ENCODE data around the gene PBLD. TPM values are rescaled to one million over a fixed set of nuclear protein-coding genes. Genes with fewer than 3 reads are reported as not detected.

PBLD gene
- total RNA-seq = 1 to 10 TPM; 1.7 to 6.9 (median 3.5) TPM
- polyA plus RNA-seq = 1 to 10 TPM in 2 of 3 donors, under 1 TPM in 1; 0.96 to 1.2 (median 1.2) TPM
- long read RNA-seq, donor 1 = 0 reads
- long read RNA-seq, donor 2 = 0 reads

- peaks cover 26 to 81% (median 63%) of the 10 kb centered on the region in 6 donors for H3K4me1 ChIP-seq
- intact Hi-C loops (cut with DNase I; ENCODE audit: low total_unique reads) = no loop called here
- 0% methylated on average over 45 to 51 of the region's 51 CpGs for WGBS, 5 donors
Measured at GRCh38 chr10:68332259-68333057, at the start of gene PBLD. Gene PBLD (minus strand): TSS chr10:68332928. CDS start chr10:68306844, 26,084 bp downstream.

GRCh38 chr10:68371604-68372003 lies 38.9 kb upstream of the PBLD start:
- Histone ChIP-seq H3K27ac (no peak overlapping the region), H3K36me3 (peaks cover 5 to 99% (median 48%) of the 10 kb centered on the region in 6 donors), H3K9me3 (peaks cover 4 to 34% (median 24%) of the 10 kb centered on the region in 8 donors), H3K4me3 (no peak overlapping the region), H3K27me3 (replicated peaks in 1 of 7) (no peaks in the 10 kb centered on the region), H3K4me1 (no peaks in the 10 kb centered on the region)
- WGBS, 5 donors = 95 to 100% (median 100%) methylated on average over 1 of the region's 1 CpG
- DNase-seq = no peak
- TF ChIP-seq POLR2A (IDR thresholded peaks at IDR 0.05) = no peak
- TF ChIP-seq POLR2AphosphoS5 (IDR thresholded peaks at IDR 0.05) = no peak
- TF ChIP-seq CTCF (IDR thresholded peaks at IDR 0.05 in 8 of 11, conservative IDR thresholded peaks at IDR 0.05 in 3 of 11) = no peak
- intact Hi-C loops (cut with DNase I; ENCODE audit: low total_unique reads) = no loop called here

More at GRCh38 chr10:68332259-68333057, at the start of gene PBLD:
- Histone ChIP-seq H3K4me3 (peak within 1 kb of the TSS; percentile 74 to 92 (median 81)), H3K36me3 (peaks cover 0 to 6% (median 0%) of the 10 kb centered on the region in 6 donors), H3K27me3 (replicated peaks in 1 of 7) (no peaks in the 10 kb centered on the region), H3K27ac (peak within 1 kb of the TSS; percentile 99 to 100 (median 99)), H3K9me3 (no peaks in the 10 kb centered on the region)
- peak; percentile 91 for DNase-seq
- TF ChIP-seq POLR2A (IDR thresholded peaks at IDR 0.05) = peak in 2 of 3 donors; percentile 46 to 59
- peak in 9 of 11 experiments; percentile 15 to 59 (median 43) for TF ChIP-seq CTCF (IDR thresholded peaks at IDR 0.05 in 8 of 11, conservative IDR thresholded peaks at IDR 0.05 in 3 of 11)
- TF ChIP-seq POLR2AphosphoS5 (IDR thresholded peaks at IDR 0.05) = peak; percentile 73 to 80 (median 78)

- peaks cover 0 to 5% (median 0%) of the 10 kb centered on the region in 6 donors for H3K4me1 ChIP-seq
- no peak overlapping the region for H3K27ac ChIP-seq
- no peak overlapping the region for H3K4me3 ChIP-seq
- intact Hi-C loops (cut with DNase I; ENCODE audit: low total_unique reads) = no loop called here
- H3K27me3 ChIP-seq (replicated peaks in 1 of 7) = no peaks in the 10 kb centered on the region
- no peak for TF ChIP-seq POLR2AphosphoS5 (IDR thresholded peaks at IDR 0.05)
- H3K36me3 ChIP-seq = peaks cover under 1 to 91% (median 28%) of the 10 kb centered on the region in 6 donors
- 82 to 97% (median 88%) methylated on average over 2 of the region's 2 CpGs for WGBS, 5 donors
- DNase-seq = no peak
- H3K9me3 ChIP-seq = peaks cover 3 to 17% (median 12%) of the 10 kb centered on the region in 8 donors
Measured at GRCh38 chr10:68367121-68367520, 34.4 kb upstream of the PBLD start.

- no peak overlapping the region for H3K4me3 ChIP-seq
- H3K36me3 ChIP-seq = peaks cover 0 to 91% (median 26%) of the 10 kb centered on the region in 6 donors
- H3K27me3 ChIP-seq (replicated peaks in 1 of 7) = no peaks in the 10 kb centered on the region
- H3K27ac ChIP-seq = no peak overlapping the region
- peaks cover 0 to 5% (median 0%) of the 10 kb centered on the region in 6 donors for H3K4me1 ChIP-seq
- H3K9me3 ChIP-seq = peaks cover 0 to 12% (median 7%) of the 10 kb centered on the region in 8 donors
- TF ChIP-seq POLR2A (IDR thresholded peaks at IDR 0.05) (no peak), POLR2AphosphoS5 (IDR thresholded peaks at IDR 0.05) (no peak), CTCF (IDR thresholded peaks at IDR 0.05 in 8 of 11, conservative IDR thresholded peaks at IDR 0.05 in 3 of 11) (no peak)
- 96 to 99% (median 98%) methylated on average over 5 of the region's 5 CpGs for WGBS, 5 donors
- DNase-seq = no peak
- intact Hi-C loops (cut with DNase I; ENCODE audit: low total_unique reads) = no loop called here
Measured at GRCh38 chr10:68366600-68366999, 33.9 kb upstream of the PBLD start.

Measured in spleen (tissue), 13 donors.